Measurements from ENCODE around the gene APH1A. TPM values are rescaled to one million over a fixed set of nuclear protein-coding genes. Genes with fewer than 3 reads are reported as not detected.

APH1A gene
- total RNA-seq, 4 donors from 2014 or later = 68.1 to 108 (median 87.3) TPM

- H3K4me1 ChIP-seq = peaks cover 0 to 39% (median 15%) of the 10 kb centered on the region in 4 donors
- H3K4me3 ChIP-seq = peak overlapping the region; percentile 59 to 99 (median 84)
- TF ChIP-seq POLR2A (IDR thresholded peaks at IDR 0.05) (no peak), CTCF (IDR thresholded peaks at IDR 0.05) (no peak), EP300 (IDR thresholded peaks at IDR 0.05) (no peak)
- H3K9me3 ChIP-seq = no peaks in the 10 kb centered on the region
- H3K27me3 ChIP-seq = no peaks in the 10 kb centered on the region
- 0 to 1% methylated on average over 19 to 21 of the region's 21 CpGs for WGBS, 2 donors
- no peak for DNase-seq (ENCODE audit: low spot score in 2 of 2)
- H3K27ac ChIP-seq = peak overlapping the region; percentile 76 to 99 (median 91)
- H3K36me3 ChIP-seq = peaks cover 0 to 35% (median 18%) of the 10 kb centered on the region in 3 donors
Measured at GRCh38 chr1:150268340-150268704, 494 bp downstream of the APH1A start.

GRCh38 chr1:150267896-150268295 is 920 bp downstream of the APH1A start:
- Histone ChIP-seq H3K4me3 (peak overlapping the region; percentile 59 to 99 (median 84)), H3K27ac (peak overlapping the region; percentile 76 to 99 (median 91)), H3K4me1 (peaks cover 0 to 35% (median 13%) of the 10 kb centered on the region in 4 donors), H3K9me3 (no peaks in the 10 kb centered on the region), H3K27me3 (no peaks in the 10 kb centered on the region), H3K36me3 (peaks cover 0 to 35% (median 18%) of the 10 kb centered on the region in 3 donors)
- WGBS, 2 donors = 19 to 31% methylated on average over 6 of the region's 6 CpGs
- no peak for TF ChIP-seq POLR2A (IDR thresholded peaks at IDR 0.05)
- no peak for TF ChIP-seq EP300 (IDR thresholded peaks at IDR 0.05)
- no peak for TF ChIP-seq CTCF (IDR thresholded peaks at IDR 0.05)
- DNase-seq (ENCODE audit: low spot score in 2 of 2) = no peak

- Histone ChIP-seq H3K4me1 (peaks cover 0 to 33% (median 15%) of the 10 kb centered on the region in 4 donors), H3K4me3 (no peak overlapping the region), H3K9me3 (no peaks in the 10 kb centered on the region), H3K27ac (no peak overlapping the region), H3K36me3 (peaks cover 0 to 35% (median 18%) of the 10 kb centered on the region in 3 donors), H3K27me3 (peaks cover 0 to 5% of the 10 kb centered on the region in 2 donors)
- 76 to 77% methylated on average over 6 of the region's 6 CpGs for WGBS, 2 donors
- DNase-seq (ENCODE audit: low spot score in 2 of 2) = no peak
- TF ChIP-seq EP300 (IDR thresholded peaks at IDR 0.05) (no peak), POLR2A (IDR thresholded peaks at IDR 0.05) (no peak)
Measured at GRCh38 chr1:150263549-150263948, 5.3 kb downstream of the APH1A start.

GRCh38 chr1:150262388-150263320 is 6.2 kb downstream of the APH1A start:
- WGBS, 2 donors = 75 to 79% methylated on average over 6 of the region's 6 CpGs
- Histone ChIP-seq H3K9me3 (no peaks in the 10 kb centered on the region), H3K27ac (peak overlapping the region in 1 of 4 donors; percentile 20), H3K36me3 (peaks cover 0 to 35% (median 18%) of the 10 kb centered on the region in 3 donors), H3K4me1 (peaks cover 0 to 28% (median 10%) of the 10 kb centered on the region in 4 donors), H3K27me3 (peaks cover 0 to 13% of the 10 kb centered on the region in 2 donors), H3K4me3 (no peak overlapping the region)
- TF ChIP-seq POLR2A (IDR thresholded peaks at IDR 0.05) = no peak
- TF ChIP-seq CTCF (IDR thresholded peaks at IDR 0.05) = no peak
- TF ChIP-seq EP300 (IDR thresholded peaks at IDR 0.05) = no peak
- no peak for DNase-seq (ENCODE audit: low spot score in 2 of 2)

GRCh38 chr1:150261367-150261766 is 7.4 kb downstream of the APH1A start:
- no peak for TF ChIP-seq CTCF (IDR thresholded peaks at IDR 0.05)
- TF ChIP-seq POLR2A (IDR thresholded peaks at IDR 0.05) = no peak
- TF ChIP-seq EP300 (IDR thresholded peaks at IDR 0.05) = no peak
- H3K36me3 ChIP-seq = peaks cover 0 to 25% (median 13%) of the 10 kb centered on the region in 3 donors
- no peaks in the 10 kb centered on the region for H3K9me3 ChIP-seq
- DNase-seq (ENCODE audit: low spot score in 2 of 2) = no peak
- H3K4me1 ChIP-seq = peaks cover 0 to 30% (median 13%) of the 10 kb centered on the region in 4 donors
- no peak overlapping the region for H3K4me3 ChIP-seq
- WGBS, 2 donors = 84 to 92% methylated on average over 6 of the region's 6 CpGs
- peaks cover 0 to 13% of the 10 kb centered on the region in 2 donors for H3K27me3 ChIP-seq
- H3K27ac ChIP-seq = no peak overlapping the region
